GM18907 (cell line): Measurements from ENCODE around the gene CPSF6.
"Not testable (repeated sequence)": the region's sequence is repeated elsewhere in the genome, so short reads cannot be mapped to it uniquely, and the experiment has no call there.

Experiments used
- ATAC-seq: cut with Tn5 transposase; IDR thresholded peaks from one replicate; pipeline ENCODE4 v1.9.1; 2021; ENCODE audit warnings: mild to moderate bottlenecking, moderate library complexity; ENCODE audit not compliant: unreplicated experiment

Gene CPSF6

GRCh38 chr12:69254862-69255261, 15.5 kb downstream of the CPSF6 start:
- no peak for ATAC-seq

GRCh38 chr12:69258655-69259054, 19.3 kb downstream of the CPSF6 start:
- ATAC-seq, result no peak

- no peak for ATAC-seq
These were observed 23.1 kb downstream of the CPSF6 start for GRCh38 chr12:69262264-69262974.

GRCh38 chr12:69265205-69265604, 25.8 kb downstream of the CPSF6 start:
- no peak for ATAC-seq

- not testable (repeated sequence) for ATAC-seq
These were observed 26.3 kb downstream of the CPSF6 start for GRCh38 chr12:69265633-69266032.

GRCh38 chr12:69266036-69266635, 26.8 kb downstream of the CPSF6 start:
- no peak for ATAC-seq

- no peak for ATAC-seq
These were observed 30.4 kb downstream of the CPSF6 start for GRCh38 chr12:69269736-69270135.

GRCh38 chr12:69272511-69272910, 33.1 kb downstream of the CPSF6 start:
- no peak for ATAC-seq

GRCh38 chr12:69274861-69275260, 35.5 kb downstream of the CPSF6 start:
- no peak for ATAC-seq

- ATAC-seq, result no peak
These were observed 36.1 kb downstream of the CPSF6 start for GRCh38 chr12:69275471-69275891.

- ATAC-seq, result no peak
These were observed 39.7 kb downstream of the CPSF6 start for GRCh38 chr12:69278814-69279782.

- peak; percentile 57 for ATAC-seq
These were observed 44.8 kb downstream of the CPSF6 start for GRCh38 chr12:69284131-69284530.

GRCh38 chr12:69287556-69287955, 48.2 kb downstream of the CPSF6 start:
- no peak for ATAC-seq

- peak; percentile 99 for ATAC-seq
These were observed 51.3 kb downstream of the CPSF6 start for GRCh38 chr12:69290545-69291277.

GRCh38 chr12:69291278-69291593, 51.9 kb downstream of the CPSF6 start:
- ATAC-seq, result no peak

GRCh38 chr12:69298133-69298532, 58.8 kb downstream of the CPSF6 start:
- no peak for ATAC-seq

GRCh38 chr12:69298947-69299346, 59.6 kb downstream of the CPSF6 start:
- no peak for ATAC-seq

GRCh38 chr12:69304284-69304683, 64.9 kb downstream of the CPSF6 start:
- ATAC-seq, result no peak

- no peak for ATAC-seq
These were observed 70.1 kb downstream of the CPSF6 start for GRCh38 chr12:69309461-69309860.

GRCh38 chr12:69313209-69313608, 73.8 kb downstream of the CPSF6 start:
- ATAC-seq, result no peak

- not testable (repeated sequence) for ATAC-seq
These were observed 77.4 kb downstream of the CPSF6 start for GRCh38 chr12:69316784-69317183.
